ENCODE data around the gene TARS1.
"Not testable (repeated sequence)": the region's sequence is repeated elsewhere in the genome, so short reads cannot be mapped to it uniquely, and the experiment has no call there.

TARS1 gene

DNA sequence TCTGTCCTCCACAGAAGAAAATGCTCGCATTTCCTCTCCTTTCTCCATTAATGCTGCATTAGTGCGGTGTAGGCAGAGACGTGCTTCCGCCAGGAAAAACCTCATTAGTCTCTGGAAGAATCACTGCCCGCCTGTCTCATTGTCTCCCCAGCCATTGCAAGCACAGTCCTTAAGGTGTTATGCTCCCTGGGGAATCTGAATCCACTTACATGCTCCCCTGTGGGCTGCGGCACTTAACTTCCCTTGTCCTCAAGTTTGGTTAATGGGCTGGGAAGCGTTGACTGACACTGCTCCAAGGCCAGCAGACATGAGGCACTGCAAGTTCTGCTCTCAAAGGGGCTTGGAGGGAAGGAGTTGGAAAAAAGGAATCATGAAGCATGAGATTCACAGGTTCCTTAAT lies 41.6 kb downstream of the TARS1 start:
- in situ Hi-C loops (cut with MboI; ENCODE audit: low sequenced_read_pairs) = no loop called here

GRCh38 chr5:33487236-33487635 lies 46.5 kb downstream of the TARS1 start:
- in situ Hi-C loops (cut with MboI; ENCODE audit: low sequenced_read_pairs) = no loop called here

DNA sequence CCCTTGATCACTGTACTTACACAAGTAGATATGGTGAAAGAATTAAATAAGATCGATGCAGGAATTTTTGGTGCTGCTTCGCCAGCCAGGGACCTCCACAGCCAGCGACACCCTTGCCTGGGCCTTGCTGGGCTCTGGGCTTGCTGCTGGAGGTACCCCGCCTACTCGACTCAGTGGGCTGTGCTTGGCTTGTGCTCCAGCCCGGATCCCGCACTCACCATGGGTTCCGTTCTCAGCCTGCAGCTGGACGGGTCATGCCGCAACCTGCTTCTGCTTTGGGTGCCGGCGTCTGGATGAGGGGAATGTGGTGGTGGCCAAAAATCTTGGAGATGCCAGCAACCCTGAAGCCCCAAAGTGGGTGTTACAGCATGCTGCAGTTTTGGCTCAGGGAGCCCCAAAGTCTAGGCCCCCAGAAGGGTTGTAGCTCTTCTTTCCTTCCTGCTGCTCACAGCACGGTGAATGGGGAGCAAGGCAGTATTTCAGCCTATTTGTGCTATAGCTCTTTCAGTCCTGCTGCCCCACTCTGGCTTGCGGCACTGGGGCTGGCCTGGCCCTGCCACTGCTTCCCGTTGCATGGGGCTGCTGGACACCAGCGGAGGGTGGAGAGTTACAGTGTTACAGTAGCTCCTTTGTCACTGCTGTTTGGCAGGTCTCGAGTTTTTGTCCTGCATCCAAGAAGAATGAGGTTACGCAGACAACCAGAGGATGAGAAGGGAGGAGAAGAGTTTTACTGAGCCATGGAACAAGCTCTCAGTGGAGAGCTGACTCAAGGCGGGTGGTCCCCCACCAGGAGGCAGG lies 48.0 kb downstream of the TARS1 start:
- in situ Hi-C loops (cut with MboI; ENCODE audit: low sequenced_read_pairs) = no loop called here

- in situ Hi-C loops (cut with MboI; ENCODE audit: low sequenced_read_pairs) = no loop called here
Measured at GRCh38 chr5:33489481-33490067, 48.8 kb downstream of the TARS1 start.

DNA sequence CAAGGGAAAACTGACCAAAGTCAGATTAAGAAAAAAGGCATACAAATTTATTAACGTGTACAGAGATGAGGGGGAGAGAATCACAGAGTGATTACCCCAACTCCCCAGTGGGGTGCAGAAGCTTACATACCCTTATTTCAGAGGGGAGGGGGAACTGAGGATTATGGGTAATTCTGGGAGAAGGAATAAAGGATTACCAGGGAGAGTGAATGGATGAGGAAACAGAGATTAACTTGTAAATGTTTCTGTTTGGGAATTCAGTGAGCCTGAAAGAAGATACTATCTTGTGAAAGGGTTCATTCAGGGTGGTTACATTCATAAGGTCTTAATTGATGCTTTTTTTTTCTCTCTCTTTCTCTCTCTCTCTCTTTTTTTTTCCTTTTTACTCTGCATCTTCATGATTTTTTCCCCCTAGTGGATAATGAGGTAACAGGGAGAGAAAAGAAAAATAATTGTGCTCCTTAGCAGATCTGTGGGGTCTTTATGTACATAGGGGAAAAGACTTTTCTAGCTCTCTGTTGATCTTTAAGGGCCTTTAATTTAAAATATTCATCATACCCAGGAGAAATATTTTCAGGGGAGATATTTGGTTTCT lies 49.4 kb downstream of the TARS1 start:
- in situ Hi-C loops (cut with MboI; ENCODE audit: low sequenced_read_pairs) = no loop called here

- in situ Hi-C loops (cut with MboI; ENCODE audit: low sequenced_read_pairs) = no loop called here
Measured at GRCh38 chr5:33491941-33492340, 51.2 kb downstream of the TARS1 start.

DNA sequence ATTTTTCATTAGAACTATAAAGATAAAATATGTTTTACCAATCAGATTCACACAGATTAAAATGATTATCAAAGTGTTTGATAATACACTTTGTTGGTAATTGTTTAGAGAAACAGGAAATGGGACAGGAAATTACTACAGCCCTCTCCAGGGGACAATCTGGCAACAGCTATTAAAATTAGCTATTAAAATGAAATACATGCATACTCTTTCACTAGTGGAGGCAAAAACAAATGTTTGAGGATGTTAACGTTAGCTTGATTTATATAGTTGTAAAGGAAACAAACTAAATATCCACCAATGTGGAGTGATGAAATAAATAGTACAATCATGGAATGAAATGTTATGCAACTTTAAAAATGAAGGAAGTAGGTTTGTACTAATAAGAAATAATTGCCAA lies 53.7 kb downstream of the TARS1 start:
- in situ Hi-C loops (cut with MboI; ENCODE audit: low sequenced_read_pairs) = no loop called here

DNA sequence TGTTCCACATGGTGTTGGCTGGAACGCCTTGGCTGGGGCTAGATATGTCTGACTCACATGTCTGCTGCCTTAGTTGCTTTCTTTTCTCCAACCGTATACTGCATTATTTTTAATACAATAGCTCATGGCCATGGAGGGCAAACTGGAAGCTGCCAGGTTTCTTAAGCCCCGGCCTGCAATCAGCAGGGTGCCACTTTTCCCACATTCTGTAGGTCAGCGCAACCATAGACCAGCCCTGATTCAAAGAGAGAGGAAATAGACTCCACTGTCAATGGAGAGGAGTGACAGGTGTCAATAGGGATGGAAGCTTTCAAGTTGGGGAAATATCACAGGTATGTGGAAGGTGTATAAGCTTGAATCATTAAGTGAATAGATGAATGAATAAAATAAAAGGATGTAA lies 60.5 kb downstream of the TARS1 start:
- in situ Hi-C loops (cut with MboI; ENCODE audit: low sequenced_read_pairs) = no loop called here

DNA sequence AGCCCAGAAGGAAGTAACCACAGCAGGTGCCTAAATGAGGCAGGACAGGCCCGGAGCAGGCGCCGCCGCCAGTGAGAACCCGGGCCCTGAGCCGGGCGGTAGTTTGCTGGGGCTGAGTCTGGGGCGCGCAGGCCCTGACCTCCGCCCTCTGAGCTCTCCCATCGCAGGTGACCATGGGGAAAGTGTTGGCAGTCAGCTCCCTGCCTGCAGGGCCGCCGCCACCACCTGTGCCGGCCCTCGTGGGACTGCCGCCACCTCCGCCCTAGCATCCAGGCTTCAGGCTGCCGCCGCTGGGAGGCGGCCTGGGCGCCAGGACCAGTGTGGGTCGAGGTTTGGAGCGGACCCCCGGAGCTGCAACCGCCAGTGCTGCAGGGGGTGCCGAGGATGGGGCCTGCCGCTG lies 61.1 kb downstream of the TARS1 start:
- in situ Hi-C loops (cut with MboI; ENCODE audit: low sequenced_read_pairs) = no loop called here

- in situ Hi-C loops (cut with MboI; ENCODE audit: low sequenced_read_pairs) = no loop called here
Measured at GRCh38 chr5:33504570-33504969, 63.8 kb downstream of the TARS1 start.

DNA sequence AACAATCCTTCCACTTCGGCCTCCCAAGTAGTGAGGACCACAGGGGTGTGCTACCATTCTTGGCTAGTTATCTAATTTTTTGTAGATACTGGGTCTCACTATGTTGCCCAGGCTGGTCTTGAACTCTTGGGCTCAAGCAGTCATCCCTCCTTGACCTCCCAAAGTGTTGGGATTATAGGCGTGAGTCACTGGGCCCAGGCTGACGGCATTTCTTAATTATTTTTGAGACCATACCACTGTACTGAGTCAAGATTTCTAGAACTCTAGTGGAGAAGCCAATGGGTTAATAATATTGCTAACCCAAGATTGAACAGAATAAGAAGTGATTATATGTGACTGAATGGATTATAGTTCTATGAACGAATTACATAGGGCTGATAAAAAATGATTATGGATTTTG lies 66.7 kb downstream of the TARS1 start:
- in situ Hi-C loops (cut with MboI; ENCODE audit: low sequenced_read_pairs) = no loop called here

DNA sequence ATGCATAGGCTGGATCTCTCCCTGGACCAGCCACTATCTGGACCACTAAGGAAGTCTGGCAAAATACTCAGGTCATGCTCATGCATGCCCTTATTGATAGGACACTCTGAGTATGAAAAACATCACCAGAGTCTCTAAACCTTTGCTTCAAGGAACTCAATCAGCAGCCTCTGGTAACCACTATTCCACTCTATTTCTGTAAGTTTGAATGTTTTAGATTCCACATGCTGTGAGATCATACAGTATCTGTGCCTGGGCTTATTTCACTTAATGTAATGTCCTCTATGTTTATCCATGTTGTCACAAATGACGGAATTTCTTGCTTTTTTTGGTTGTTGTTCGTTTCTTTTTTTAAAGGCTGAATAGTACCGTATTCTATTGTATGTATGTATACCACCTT lies 68.3 kb downstream of the TARS1 start:
- in situ Hi-C loops (cut with MboI; ENCODE audit: low sequenced_read_pairs) = no loop called here

DNA sequence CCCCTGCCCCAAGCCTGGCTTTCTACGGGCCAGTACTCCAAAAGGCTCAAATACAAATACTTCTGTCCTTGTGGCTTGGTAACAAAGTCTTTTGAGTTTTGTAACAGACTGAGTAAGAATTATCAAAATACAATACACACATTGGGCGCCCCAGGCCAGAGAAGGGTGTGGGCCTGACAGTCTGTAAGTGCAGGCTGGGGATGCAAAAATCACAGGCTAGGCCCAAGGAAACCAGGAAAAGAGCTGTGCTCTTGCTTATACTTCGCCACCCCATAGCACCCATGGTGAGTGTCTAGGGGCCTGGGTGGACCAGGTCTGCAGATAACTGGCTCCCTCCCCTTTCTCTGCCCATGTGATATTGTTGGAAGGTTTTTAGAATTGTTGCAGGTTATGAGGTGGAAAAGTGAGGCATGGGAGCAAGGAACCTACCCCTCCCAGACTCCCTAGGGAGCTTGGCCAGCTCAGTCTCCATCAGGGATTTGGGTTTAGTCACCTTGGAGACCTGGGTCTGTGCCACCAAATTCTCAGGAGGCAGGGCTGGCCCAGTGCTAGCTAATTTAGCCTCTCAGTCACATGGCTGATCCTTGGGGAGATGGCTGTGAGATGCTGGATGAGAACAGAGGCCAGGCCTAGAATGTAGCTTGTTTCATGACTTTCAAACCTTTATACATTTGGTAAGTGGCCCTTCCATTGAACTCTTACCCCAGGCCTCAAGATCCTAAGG lies 72.9 kb downstream of the TARS1 start:
- in situ Hi-C loops (cut with MboI; ENCODE audit: low sequenced_read_pairs) = no loop called here

- in situ Hi-C loops (cut with MboI; ENCODE audit: low sequenced_read_pairs) = not testable (repeated sequence)
Measured at GRCh38 chr5:33515366-33515765, 74.6 kb downstream of the TARS1 start.

GRCh38 chr5:33516421-33516820 lies 75.7 kb downstream of the TARS1 start:
- in situ Hi-C loops (cut with MboI; ENCODE audit: low sequenced_read_pairs) = no loop called here

All from HL-60/S4 treated with retinoic acid at 250 ng/mL for 4 days and 3 days (cell line).